Middle frontal gyrus (tissue), 1 donor: ENCODE results near the gene NLN.
"Not testable (repeated sequence)": the region's sequence is repeated elsewhere in the genome, so short reads cannot be mapped to it uniquely, and the experiment has no call there.

ENCODE experiments used
- DNase-seq: peaks from one replicate; pipeline ENCODE4 v3.0.0-alpha.2; 2015; ENCODE audit warnings: low spot score; ENCODE audit errors: extremely low spot score

The NLN gene

GRCh38 chr5:65871182-65871581, 149.2 kb downstream of the NLN start:
- no peak for DNase-seq

GRCh38 chr5:65871776-65872175, 149.8 kb downstream of the NLN start:
- DNase-seq: not testable (repeated sequence)

GRCh38 chr5:65873181-65873750, 151.3 kb downstream of the NLN start:
- no peak for DNase-seq

GRCh38 chr5:65874241-65874640, 152.2 kb downstream of the NLN start:
- DNase-seq: no peak

GRCh38 chr5:65876496-65876895, 154.5 kb downstream of the NLN start:
- DNase-seq: no peak

- no peak for DNase-seq
Observed at GRCh38 chr5:65876970-65877369, 155.0 kb downstream of the NLN start.
